Naive thymus-derived CD4-positive, alpha-beta T cell (primary cell): Measurements from ENCODE around the gene RGS17. TPM values are rescaled to one million over a fixed set of nuclear protein-coding genes. Genes with fewer than 3 reads are reported as not detected.

Experiments used
- ATAC-seq: fragments of 150-1000 bp; cut with Tn5 transposase; 2 replicates; pipeline ENCODE4 v1.10.0; 2021; ENCODE audit warnings: mild to moderate bottlenecking, moderate library complexity
- CTCF ChIA-PET: fragments of 350-600 bp; sonication (Branson Sonifier 250); formaldehyde crosslinking; loops from one replicate; lab custom pipeline; 2021; ENCODE audit warnings: antibody characterized with exemption; lab: Charles Lee
- POLR2A ChIA-PET: fragments of 350-600 bp; sonication (Branson Sonifier 250); formaldehyde crosslinking; loops from one replicate; lab custom pipeline; 2021; ENCODE audit warnings: antibody characterized with exemption, inconsistent platforms; lab: Charles Lee
- DNase-seq, 9 donors: peaks; one replicate each; pipeline versions ENCODE4 v3.0.0 to v3.0.0-alpha.2; 2020 to 2022; ENCODE audit warnings: mixed read lengths in 1 of 9
- H3K27ac ChIP-seq: one replicate; pipeline ENCODE4 v1.7.0; 2013; ENCODE audit warnings: mild to moderate bottlenecking, low read depth, low read length, moderate library complexity
- H3K27me3 ChIP-seq, 2 donors: one replicate each; pipeline ENCODE4 v1.7.0; 2013; ENCODE audit warnings: low read length in 2 of 2, mild to moderate bottlenecking in 2 of 2, moderate library complexity in 2 of 2; ENCODE audit not compliant: control insufficient read depth in 2 of 2, insufficient read depth in 2 of 2
- H3K36me3 ChIP-seq, 3 experiments: 1 replicate in 2 of 3; 2 replicates in 1 of 3; pipeline ENCODE4 v1.7.0; 2013; ENCODE audit warnings: low read length in 3 of 3, mild to moderate bottlenecking in 3 of 3, moderate library complexity in 1 of 3; ENCODE audit not compliant: insufficient read depth in 3 of 3, control insufficient read depth in 2 of 3
- H3K4me1 ChIP-seq, 2 donors: one replicate each; pipeline ENCODE4 v1.7.0; 2013; ENCODE audit warnings: low read length in 2 of 2, mild to moderate bottlenecking in 2 of 2, moderate library complexity in 1 of 2; ENCODE audit not compliant: control insufficient read depth in 2 of 2, insufficient read depth in 2 of 2
- H3K4me3 ChIP-seq: 2 replicates; pipeline ENCODE4 v1.7.0; 2013; ENCODE audit warnings: mild to moderate bottlenecking, low read length
- H3K9me3 ChIP-seq, 3 experiments: 1 replicate in 2 of 3; 2 replicates in 1 of 3; pipeline ENCODE4 v1.7.0; 2013; ENCODE audit warnings: low read length in 3 of 3; ENCODE audit not compliant: control insufficient read depth in 2 of 3
- H3K27ac Mint-ChIP-seq, 9 donors: one replicate each; pipeline ENCODE4 v1.8.0; 2020 to 2022; ENCODE audit warnings: mixed read lengths in 9 of 9, mild to moderate bottlenecking in 8 of 9, moderate library complexity in 5 of 9, inconsistent platforms in 2 of 9
- H3K27me3 Mint-ChIP-seq, 5 donors: one replicate each; pipeline ENCODE4 v1.8.0; 2021 to 2022; ENCODE audit warnings: mixed read lengths in 5 of 5, mild to moderate bottlenecking in 1 of 5
- H3K36me3 Mint-ChIP-seq, 5 donors: one replicate each; pipeline ENCODE4 v1.8.0; 2020 to 2022; ENCODE audit warnings: mixed read lengths in 5 of 5, mild to moderate bottlenecking in 3 of 5, inconsistent platforms in 1 of 5
- H3K4me1 Mint-ChIP-seq, 7 donors: one replicate each; pipeline ENCODE4 v1.8.0; 2020 to 2022; ENCODE audit warnings: mixed read lengths in 7 of 7, mild to moderate bottlenecking in 3 of 7, inconsistent platforms in 1 of 7
- H3K4me3 Mint-ChIP-seq, 10 donors: one replicate each; pipeline ENCODE4 v1.8.0; 2020 to 2022; ENCODE audit warnings: mild to moderate bottlenecking in 10 of 10, mixed read lengths in 10 of 10, moderate library complexity in 6 of 10, inconsistent platforms in 2 of 10
- H3K9me3 Mint-ChIP-seq, 11 donors: one replicate each; pipeline ENCODE4 v1.8.0; 2020 to 2022; ENCODE audit warnings: mixed read lengths in 11 of 11, mild to moderate bottlenecking in 4 of 11, inconsistent platforms in 1 of 11, moderate library complexity in 1 of 11
- intact Hi-C, 2 donors: fragments of 100-400 bp; cut with micrococcal nuclease; formaldehyde crosslinking; loops; one replicate each; pipeline ENCODE4 v1.15.1; 2023
- polyA plus RNA-seq, 2 donors: library from polyadenylated mRNA; unstranded; fragments of 300-500 nt; fragmentation: Illumina TruSeq; gene quantifications; one replicate each; pipeline ENCODE4 v1.2.3, GENCODE V29; 2021
- total RNA-seq, 6 experiments: library from RNA in 5 of 6; stranded (reverse) in 5 of 6; gene quantifications; 1 replicate in 5 of 6; 2 replicates in 1 of 6; pipeline ENCODE4 v1.2.3 and lab custom pipeline; 2021 to 2026

The RGS17 gene
- total and polyA plus RNA-seq, 7 experiments from 2014 or later: 0.39 TPM; not detected in 6

GRCh38 chr6:153023977-153024708 is 106.9 kb downstream of the RGS17 start:
- H3K9me3 Mint-ChIP-seq: peaks cover 0 to 5% (median 0%) of the 10 kb centered on the region in 11 donors
- ChIA-PET POLR2A (no interaction called here), CTCF (interaction anchor here (0.5 to 1.7 kb wide), 7 partner anchors 76 to 1689 kb away, joined by 3 to 5 read pairs (median 4); no protein-coding TSS in a partner anchor)
- H3K4me1 ChIP-seq: no peaks in the 10 kb centered on the region
- intact Hi-C loops: loop anchor here (1.0 to 5.0 kb wide), 9 partner anchors 21 to 537 kb away; partner anchors contain the start of gene FBXO5 (in 1 of the 2)
- ATAC-seq (peak; percentile 91), DNase-seq (peak in 8 of 9 donors; percentile 25 to 58 (median 48))
- no peaks in the 10 kb centered on the region for H3K36me3 ChIP-seq
- H3K4me3 ChIP-seq: no peak overlapping the region
- no peaks in the 10 kb centered on the region for H3K27me3 ChIP-seq
- H3K27me3 Mint-ChIP-seq: peaks cover 17 to 41% (median 20%) of the 10 kb centered on the region in 5 donors
- H3K27ac Mint-ChIP-seq: no peak overlapping the region
- H3K36me3 Mint-ChIP-seq: no peaks in the 10 kb centered on the region
- no peak overlapping the region for H3K4me3 Mint-ChIP-seq
- H3K4me1 Mint-ChIP-seq: peaks cover 0 to 6% (median 3%) of the 10 kb centered on the region in 7 donors
- H3K27ac ChIP-seq: no peak overlapping the region
- H3K9me3 ChIP-seq: no peaks in the 10 kb centered on the region

- Mint-ChIP-seq H3K4me1 (no peaks in the 10 kb centered on the region), H3K4me3 (no peak overlapping the region), H3K27ac (no peak overlapping the region), H3K36me3 (no peaks in the 10 kb centered on the region), H3K9me3 (peaks cover 0 to 5% (median 0%) of the 10 kb centered on the region in 11 donors), H3K27me3 (peaks cover 10 to 35% (median 27%) of the 10 kb centered on the region in 5 donors)
- no peak overlapping the region for H3K27ac ChIP-seq
- ATAC-seq (no peak), DNase-seq (no peak)
- ChIA-PET POLR2A (no interaction called here), CTCF (no interaction called here)
- intact Hi-C loops: no loop called here
- no peak overlapping the region for H3K4me3 ChIP-seq
- H3K9me3 ChIP-seq: no peaks in the 10 kb centered on the region
- H3K27me3 ChIP-seq: no peaks in the 10 kb centered on the region
- no peaks in the 10 kb centered on the region for H3K4me1 ChIP-seq
- no peaks in the 10 kb centered on the region for H3K36me3 ChIP-seq
Measured at GRCh38 chr6:153018355-153018754, 112.7 kb downstream of the RGS17 start.

DNA sequence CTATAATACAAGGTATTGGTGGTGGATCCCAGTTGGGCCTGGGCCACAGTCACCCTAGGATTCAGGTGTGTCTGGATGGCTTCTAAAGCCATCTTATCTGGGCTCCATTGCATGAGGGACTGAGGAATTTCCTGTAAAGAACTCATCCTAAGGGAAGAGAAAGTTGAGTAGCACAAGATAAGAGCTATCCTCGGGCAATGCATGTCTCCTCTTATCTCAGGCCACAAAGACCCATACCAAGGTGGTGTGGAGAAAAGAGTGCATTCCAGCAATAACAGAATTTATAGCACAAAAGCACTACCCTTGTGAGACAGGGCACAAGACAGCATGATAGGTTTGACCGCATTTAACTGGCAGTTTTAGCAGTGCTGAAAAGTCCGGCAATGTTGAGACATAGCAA is 114.2 kb downstream of the RGS17 start:
- H3K4me3 Mint-ChIP-seq: no peak overlapping the region
- Histone ChIP-seq H3K36me3 (no peaks in the 10 kb centered on the region), H3K9me3 (no peaks in the 10 kb centered on the region), H3K4me3 (no peak overlapping the region), H3K27ac (no peak overlapping the region), H3K27me3 (no peaks in the 10 kb centered on the region), H3K4me1 (no peaks in the 10 kb centered on the region)
- peaks cover 10 to 40% (median 27%) of the 10 kb centered on the region in 5 donors for H3K27me3 Mint-ChIP-seq
- POLR2A ChIA-PET: no interaction called here
- DNase-seq (no peak), ATAC-seq (no peak)
- intact Hi-C loops: no loop called here
- H3K36me3 Mint-ChIP-seq: no peaks in the 10 kb centered on the region
- CTCF ChIA-PET: no interaction called here
- H3K27ac Mint-ChIP-seq: peak overlapping the region in 1 of 9 donors; percentile 55
- H3K4me1 Mint-ChIP-seq: no peaks in the 10 kb centered on the region
- H3K9me3 Mint-ChIP-seq: peaks cover 0 to 5% (median 0%) of the 10 kb centered on the region in 11 donors

- Histone ChIP-seq H3K4me3 (no peak overlapping the region), H3K9me3 (no peaks in the 10 kb centered on the region), H3K27ac (no peak overlapping the region), H3K4me1 (no peaks in the 10 kb centered on the region), H3K36me3 (no peaks in the 10 kb centered on the region), H3K27me3 (no peaks in the 10 kb centered on the region)
- no peak for DNase-seq
- ChIA-PET POLR2A (interaction anchor here (0.6 kb wide), 1 partner anchor 1199 kb away, joined by 3 read pairs; no protein-coding TSS in a partner anchor), CTCF (no interaction called here)
- H3K36me3 Mint-ChIP-seq: no peaks in the 10 kb centered on the region
- H3K27me3 Mint-ChIP-seq: peaks cover 10 to 53% (median 27%) of the 10 kb centered on the region in 5 donors
- H3K4me1 Mint-ChIP-seq: no peaks in the 10 kb centered on the region
- ATAC-seq: no peak
- H3K4me3 Mint-ChIP-seq: no peak overlapping the region
- no peak overlapping the region for H3K27ac Mint-ChIP-seq
- intact Hi-C loops: no loop called here
- peaks cover 0 to 5% (median 0%) of the 10 kb centered on the region in 11 donors for H3K9me3 Mint-ChIP-seq
Measured at GRCh38 chr6:153015094-153015640, 115.9 kb downstream of the RGS17 start.

DNA sequence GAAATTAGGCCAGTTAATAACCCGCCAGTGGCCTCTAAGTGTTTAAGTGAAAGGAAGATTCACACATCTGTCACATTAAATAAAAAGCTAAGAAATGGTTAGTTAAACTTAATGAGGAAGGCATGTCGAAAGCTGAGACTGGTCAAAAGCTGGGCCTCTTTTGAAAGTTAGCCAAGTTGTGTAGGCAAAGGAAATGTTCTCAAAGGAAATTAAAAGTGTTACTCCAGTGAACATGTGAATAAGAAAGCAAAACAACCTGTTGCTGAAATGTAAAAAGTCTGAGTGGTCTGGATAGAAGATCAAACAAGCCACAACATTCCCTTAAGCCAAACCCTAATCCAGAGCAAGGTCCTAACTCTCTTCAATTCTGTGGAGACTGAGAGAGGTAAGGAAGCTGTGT is 117.6 kb downstream of the RGS17 start:
- Mint-ChIP-seq H3K4me1 (no peaks in the 10 kb centered on the region), H3K36me3 (no peaks in the 10 kb centered on the region), H3K27ac (no peak overlapping the region), H3K9me3 (no peaks in the 10 kb centered on the region), H3K27me3 (peaks cover 10 to 58% (median 22%) of the 10 kb centered on the region in 5 donors), H3K4me3 (no peak overlapping the region)
- Histone ChIP-seq H3K36me3 (no peaks in the 10 kb centered on the region), H3K4me3 (no peak overlapping the region), H3K9me3 (no peaks in the 10 kb centered on the region), H3K27ac (no peak overlapping the region), H3K4me1 (no peaks in the 10 kb centered on the region), H3K27me3 (no peaks in the 10 kb centered on the region)
- ChIA-PET CTCF (no interaction called here), POLR2A (no interaction called here)
- intact Hi-C loops: no loop called here
- ATAC-seq: no peak
- no peak for DNase-seq

DNA sequence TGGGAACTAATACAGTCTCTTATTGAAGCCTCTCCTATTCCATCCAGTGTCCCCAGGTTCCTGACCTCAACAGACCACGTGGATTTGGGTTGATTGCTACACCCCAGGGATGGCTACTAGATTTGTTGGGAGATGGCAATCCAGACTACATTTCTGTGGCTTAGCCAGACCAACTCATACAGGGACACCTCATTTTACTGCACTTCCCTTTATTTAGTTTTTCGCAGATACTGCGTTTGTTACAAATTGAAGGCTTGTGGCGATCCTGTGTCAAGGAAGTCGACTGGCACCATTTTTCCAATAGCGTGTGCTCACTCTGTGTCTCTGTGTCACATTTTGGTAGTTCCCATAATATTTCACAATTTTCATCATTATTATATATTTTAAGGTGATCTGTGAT is 118.2 kb downstream of the RGS17 start:
- POLR2A ChIA-PET: no interaction called here
- H3K36me3 Mint-ChIP-seq: no peaks in the 10 kb centered on the region

More for the DNA sequence above, 118.2 kb downstream of the RGS17 start:
- intact Hi-C loops: no loop called here
- Mint-ChIP-seq H3K4me3 (no peak overlapping the region), H3K27ac (no peak overlapping the region), H3K9me3 (no peaks in the 10 kb centered on the region), H3K27me3 (peaks cover 8 to 57% (median 20%) of the 10 kb centered on the region in 5 donors), H3K4me1 (no peaks in the 10 kb centered on the region)
- Histone ChIP-seq H3K27me3 (no peaks in the 10 kb centered on the region), H3K36me3 (no peaks in the 10 kb centered on the region), H3K27ac (no peak overlapping the region), H3K9me3 (no peaks in the 10 kb centered on the region), H3K4me1 (no peaks in the 10 kb centered on the region), H3K4me3 (no peak overlapping the region)
- DNase-seq (no peak), ATAC-seq (no peak)
- CTCF ChIA-PET: no interaction called here
